CD4-positive, alpha-beta T cell (primary cell): Measurements from ENCODE around the gene TRMU. TPM values are rescaled to one million over a fixed set of nuclear protein-coding genes. Genes with fewer than 3 reads are reported as not detected.
A peak's percentile ranks its signal among the peaks of the same experiment; 100 is the strongest.

ENCODE experiments used
- ATAC-seq: fragments of 200-7000 bp; cut with Tn5 transposase; one replicate; pipeline ENCODE4 v1.10.0; 2022; ENCODE audit warnings: mild to moderate bottlenecking; ENCODE audit not compliant: poor library complexity
- CTCF ChIA-PET: fragments of 350-600 bp; sonication (Branson Sonifier 250); formaldehyde crosslinking; loops from one replicate; lab custom pipeline; 2021; ENCODE audit warnings: antibody characterized with exemption, inconsistent platforms; lab: Charles Lee
- POLR2A ChIA-PET: fragments of 350-600 bp; sonication (Branson Sonifier 250); formaldehyde crosslinking; loops from one replicate; lab custom pipeline; 2021; ENCODE audit warnings: antibody characterized with exemption, inconsistent platforms; lab: Charles Lee
- DNase-seq, 14 experiments: peaks; one replicate each; pipeline ENCODE4 v3.0.0-alpha.2; 2013 to 2020; ENCODE audit warnings: mixed read lengths in 2 of 14
- H3K27ac ChIP-seq, 2 donors: one replicate each; pipeline versions ENCODE4 v1.5.1 to v1.7.0; 2013; ENCODE audit warnings: low read length in 2 of 2, low read depth in 1 of 2, mild to moderate bottlenecking in 1 of 2
- H3K27me3 ChIP-seq, 2 experiments: 1 replicate in 1 of 2; 2 replicates in 1 of 2; pipeline versions ENCODE4 v1.6.1 to v1.7.0; 2013; ENCODE audit warnings: low read length in 2 of 2, control low read depth in 1 of 2, mild to moderate bottlenecking in 1 of 2, moderate library complexity in 1 of 2; ENCODE audit not compliant: insufficient read depth in 2 of 2, control insufficient read depth in 1 of 2
- H3K36me3 ChIP-seq: one replicate; pipeline ENCODE4 v1.6.1; 2013; ENCODE audit warnings: low read length, control low read depth; ENCODE audit not compliant: insufficient read depth
- H3K4me1 ChIP-seq: one replicate; pipeline ENCODE4 v1.6.1; 2013; ENCODE audit warnings: low read length, control low read depth; ENCODE audit not compliant: insufficient read depth
- H3K4me3 ChIP-seq: one replicate; pipeline ENCODE4 v1.5.1; 2013; ENCODE audit warnings: mild to moderate bottlenecking, low read length, moderate library complexity
- H3K9me3 ChIP-seq, 2 experiments: 1 replicate in 1 of 2; 2 replicates in 1 of 2; pipeline versions ENCODE4 v1.6.1 to v1.7.0; 2013; ENCODE audit warnings: low read length in 2 of 2, mild to moderate bottlenecking in 2 of 2, control low read depth in 1 of 2, moderate library complexity in 1 of 2; ENCODE audit not compliant: control insufficient read depth in 1 of 2, insufficient read depth in 1 of 2
- H3K27ac Mint-ChIP-seq: one replicate; pipeline ENCODE4 v1.8.0; 2020; ENCODE audit warnings: mixed read lengths
- H3K27me3 Mint-ChIP-seq: one replicate; pipeline ENCODE4 v1.8.0; 2021; ENCODE audit warnings: mixed read lengths
- H3K36me3 Mint-ChIP-seq: one replicate; pipeline ENCODE4 v1.8.0; 2021; ENCODE audit warnings: low read depth, mixed read lengths
- H3K4me1 Mint-ChIP-seq: one replicate; pipeline ENCODE4 v1.8.0; 2021; ENCODE audit warnings: low read depth, mixed read lengths
- H3K4me3 Mint-ChIP-seq: one replicate; pipeline ENCODE4 v1.8.0; 2020; ENCODE audit warnings: mild to moderate bottlenecking, mixed read lengths
- H3K9me3 Mint-ChIP-seq: one replicate; pipeline ENCODE4 v1.8.0; 2020; ENCODE audit warnings: mixed read lengths
- CTCF ChIP-seq: fragments of 200-600 bp; IDR thresholded peaks from one replicate; pipeline ENCODE4 v1.8.0; 2022; ENCODE audit warnings: antibody characterized with exemption, mild to moderate bottlenecking
- intact Hi-C, 2 experiments: fragments of 100-400 bp; cut with DNase I in 1 of 2; cut with micrococcal nuclease in 1 of 2; formaldehyde crosslinking; loops; one replicate each; pipeline versions ENCODE4 v1.15.1 to v1.9.0; 2023 to 2025; cut with DNase I, micrococcal nuclease
- total RNA-seq, 174 experiments: library from RNA in 2 of 174; stranded (reverse) in 2 of 174; gene quantifications; one replicate each; pipeline ENCODE4 v1.2.3 and lab custom pipeline; 2021 to 2026

Gene TRMU
- total RNA-seq, 2 experiments from 2014 or later: 65.2 to 65.4 TPM

GRCh38 chr22:46286941-46287872 is 48.3 kb upstream of the TRMU start:
- DNase-seq (no peak), ATAC-seq (no peak)
- no peaks in the 10 kb centered on the region for H3K9me3 Mint-ChIP-seq
- Histone ChIP-seq H3K9me3 (peaks cover 0 to 9% of the 10 kb centered on the region in 2 experiments), H3K36me3 (peaks cover 7% of the 10 kb centered on the region), H3K4me1 (peaks cover 20% of the 10 kb centered on the region), H3K27me3 (no peaks in the 10 kb centered on the region), H3K4me3 (no peak overlapping the region), H3K27ac (no peak overlapping the region)
- peaks cover 6% of the 10 kb centered on the region for H3K4me1 Mint-ChIP-seq
- no peak overlapping the region for H3K4me3 Mint-ChIP-seq
- intact Hi-C loops: no loop called here
- POLR2A ChIA-PET: interaction anchor here (0.7 kb wide), 1 partner anchor 9 kb away, joined by 3 read pairs; no protein-coding TSS in a partner anchor
- CTCF ChIA-PET: no interaction called here
- peaks cover 9% of the 10 kb centered on the region for H3K36me3 Mint-ChIP-seq
- no peak overlapping the region for H3K27ac Mint-ChIP-seq
- no peaks in the 10 kb centered on the region for H3K27me3 Mint-ChIP-seq
- no peak for TF ChIP-seq CTCF

GRCh38 chr22:46287873-46288751 is 47.4 kb upstream of the TRMU start:
- peaks cover 0 to 9% of the 10 kb centered on the region in 2 experiments for H3K9me3 ChIP-seq
- Mint-ChIP-seq H3K36me3 (peaks cover 8% of the 10 kb centered on the region), H3K4me3 (no peak overlapping the region), H3K9me3 (no peaks in the 10 kb centered on the region), H3K4me1 (peaks cover 9% of the 10 kb centered on the region), H3K27me3 (no peaks in the 10 kb centered on the region), H3K27ac (no peak overlapping the region)
- CTCF ChIA-PET: no interaction called here
- peak overlapping the region; percentile 3 for H3K4me3 ChIP-seq
- DNase-seq (peak in 3 of 14 experiments; percentile 25 to 73 (median 40)), ATAC-seq (no peak)
- H3K27me3 ChIP-seq: no peaks in the 10 kb centered on the region
- TF ChIP-seq CTCF: no peak
- intact Hi-C loops: no loop called here
- H3K4me1 ChIP-seq: peaks cover 20% of the 10 kb centered on the region
- peaks cover 6% of the 10 kb centered on the region for H3K36me3 ChIP-seq
- POLR2A ChIA-PET: interaction anchor here (0.9 kb wide), 1 partner anchor 38 kb away, joined by 3 read pairs; the partner anchor contains the start of gene CDPF1
- peak overlapping the region in 1 of 2 donors; percentile 29 for H3K27ac ChIP-seq

- H3K4me1 Mint-ChIP-seq: peaks cover 10% of the 10 kb centered on the region
- H3K27ac ChIP-seq: no peak overlapping the region
Observed at GRCh38 chr22:46288846-46289243, 46.7 kb upstream of the TRMU start.

More at GRCh38 chr22:46288846-46289243, 46.7 kb upstream of the TRMU start:
- CTCF ChIA-PET: no interaction called here
- Histone ChIP-seq H3K9me3 (peaks cover 0 to 9% of the 10 kb centered on the region in 2 experiments), H3K4me3 (no peak overlapping the region), H3K4me1 (peaks cover 20% of the 10 kb centered on the region), H3K36me3 (peaks cover 5% of the 10 kb centered on the region), H3K27me3 (no peaks in the 10 kb centered on the region)
- intact Hi-C loops: no loop called here
- ATAC-seq (no peak), DNase-seq (no peak)
- H3K4me3 Mint-ChIP-seq: no peak overlapping the region
- H3K9me3 Mint-ChIP-seq: no peaks in the 10 kb centered on the region
- POLR2A ChIA-PET: interaction anchor here (0.9 kb wide), 1 partner anchor 39 kb away, joined by 3 read pairs; the partner anchor contains the start of gene CDPF1
- TF ChIP-seq CTCF: no peak
- no peaks in the 10 kb centered on the region for H3K27me3 Mint-ChIP-seq
- H3K36me3 Mint-ChIP-seq: peaks cover 7% of the 10 kb centered on the region
- no peak overlapping the region for H3K27ac Mint-ChIP-seq
